Measurements from ENCODE around the gene APOA1.

Gene APOA1

GRCh38 chr11:116837231-116838091 lies at the start of gene APOA1:
APOA1 (minus strand) TSS chr11:116837622; CDS start chr11:116837387, 235 bp downstream.
- no peak for DNase-seq (ENCODE audit: low spot score)

- no peak for DNase-seq (ENCODE audit: low spot score)
Measured at GRCh38 chr11:116885951-116886655, 48.7 kb upstream of the APOA1 start.

- DNase-seq (ENCODE audit: low spot score) = no peak
Measured at GRCh38 chr11:116882386-116882785, 45.0 kb upstream of the APOA1 start.

- DNase-seq (ENCODE audit: low spot score) = no peak
Measured at GRCh38 chr11:116881143-116881542, 43.7 kb upstream of the APOA1 start.

- DNase-seq (ENCODE audit: low spot score) = peak; percentile 61
Measured at GRCh38 chr11:116879800-116880625, 42.6 kb upstream of the APOA1 start.

GRCh38 chr11:116876656-116877055 lies 39.2 kb upstream of the APOA1 start:
- no peak for DNase-seq (ENCODE audit: low spot score)

- DNase-seq (ENCODE audit: low spot score) = no peak
Measured at GRCh38 chr11:116875194-116875593, 37.8 kb upstream of the APOA1 start.

- DNase-seq (ENCODE audit: low spot score) = no peak
Measured at GRCh38 chr11:116874251-116874650, 36.8 kb upstream of the APOA1 start.

- no peak for DNase-seq (ENCODE audit: low spot score)
Measured at GRCh38 chr11:116873381-116873780, 36.0 kb upstream of the APOA1 start.

- no peak for DNase-seq (ENCODE audit: low spot score)
Measured at GRCh38 chr11:116871248-116871647, 33.8 kb upstream of the APOA1 start.

- no peak for DNase-seq (ENCODE audit: low spot score)
Measured at GRCh38 chr11:116870054-116870453, 32.6 kb upstream of the APOA1 start.

- DNase-seq (ENCODE audit: low spot score) = no peak
Measured at GRCh38 chr11:116869610-116870009, 32.2 kb upstream of the APOA1 start.

- no peak for DNase-seq (ENCODE audit: low spot score)
Measured at GRCh38 chr11:116868066-116868465, 30.6 kb upstream of the APOA1 start.

- no peak for DNase-seq (ENCODE audit: low spot score)
Measured at GRCh38 chr11:116867619-116868018, 30.2 kb upstream of the APOA1 start.

GRCh38 chr11:116866804-116867455 lies 29.5 kb upstream of the APOA1 start:
- no peak for DNase-seq (ENCODE audit: low spot score)

- DNase-seq (ENCODE audit: low spot score) = no peak
Measured at GRCh38 chr11:116865696-116866095, 28.3 kb upstream of the APOA1 start.

GRCh38 chr11:116864531-116864930 lies 27.1 kb upstream of the APOA1 start:
- DNase-seq (ENCODE audit: low spot score) = no peak

- no peak for DNase-seq (ENCODE audit: low spot score)
Measured at GRCh38 chr11:116862951-116863350, 25.5 kb upstream of the APOA1 start.

GRCh38 chr11:116862185-116862584 lies 24.8 kb upstream of the APOA1 start:
- no peak for DNase-seq (ENCODE audit: low spot score)

GRCh38 chr11:116861539-116861938 lies 24.1 kb upstream of the APOA1 start:
- DNase-seq (ENCODE audit: low spot score) = no peak

- no peak for DNase-seq (ENCODE audit: low spot score)
Measured at GRCh38 chr11:116860303-116860702, 22.9 kb upstream of the APOA1 start.

GRCh38 chr11:116859175-116859574 lies 21.8 kb upstream of the APOA1 start:
- DNase-seq (ENCODE audit: low spot score) = no peak

All from germinal center (tissue), 1 donor.